ENCODE measurements around the gene PGPEP1.

PGPEP1 gene

GRCh38 chr19:18340190-18340989, at the start of gene PGPEP1:
Gene PGPEP1, plus strand, starts transcription at chr19:18340598. Its CDS starts 84 bp downstream, at chr19:18340682.
- peak in 1 of 2 donors; percentile 62 for DNase-seq (ENCODE audit: low read depth in 2 of 2)

- no peak for DNase-seq (ENCODE audit: low read depth in 2 of 2)
Observed at GRCh38 chr19:18291019-18291524, 49.3 kb upstream of the PGPEP1 start.

- peak; percentile 75 to 87 for DNase-seq (ENCODE audit: low read depth in 2 of 2)
Observed at GRCh38 chr19:18291590-18292461, 48.6 kb upstream of the PGPEP1 start.

- no peak for DNase-seq (ENCODE audit: low read depth in 2 of 2)
Observed at GRCh38 chr19:18292462-18292809, 48.0 kb upstream of the PGPEP1 start.

GRCh38 chr19:18292810-18293641, 47.4 kb upstream of the PGPEP1 start:
- DNase-seq (ENCODE audit: low read depth in 2 of 2), result no peak

- no peak for DNase-seq (ENCODE audit: low read depth in 2 of 2)
Observed at GRCh38 chr19:18293642-18294466, 46.5 kb upstream of the PGPEP1 start.

- DNase-seq (ENCODE audit: low read depth in 2 of 2), result peak; percentile 91 to 93
Observed at GRCh38 chr19:18294467-18294864, 45.9 kb upstream of the PGPEP1 start.

GRCh38 chr19:18295034-18295451, 45.4 kb upstream of the PGPEP1 start:
- no peak for DNase-seq (ENCODE audit: low read depth in 2 of 2)

GRCh38 chr19:18297308-18297707, 43.1 kb upstream of the PGPEP1 start:
- DNase-seq (ENCODE audit: low read depth in 2 of 2), result no peak

GRCh38 chr19:18298601-18299000, 41.8 kb upstream of the PGPEP1 start:
- DNase-seq (ENCODE audit: low read depth in 2 of 2), result no peak

- DNase-seq (ENCODE audit: low read depth in 2 of 2), result no peak
Observed at GRCh38 chr19:18299654-18300053, 40.7 kb upstream of the PGPEP1 start.

GRCh38 chr19:18300930-18301717, 39.3 kb upstream of the PGPEP1 start:
- DNase-seq (ENCODE audit: low read depth in 2 of 2), result no peak

- DNase-seq (ENCODE audit: low read depth in 2 of 2), result no peak
Observed at GRCh38 chr19:18301718-18302111, 38.7 kb upstream of the PGPEP1 start.

GRCh38 chr19:18304208-18304457, 36.3 kb upstream of the PGPEP1 start:
- no peak for DNase-seq (ENCODE audit: low read depth in 2 of 2)

GRCh38 chr19:18304458-18305310, 35.7 kb upstream of the PGPEP1 start:
- peak; percentile 84 to 89 for DNase-seq (ENCODE audit: low read depth in 2 of 2)

GRCh38 chr19:18306209-18306887, 34.0 kb upstream of the PGPEP1 start:
- no peak for DNase-seq (ENCODE audit: low read depth in 2 of 2)

GRCh38 chr19:18306888-18307260, 33.5 kb upstream of the PGPEP1 start:
- no peak for DNase-seq (ENCODE audit: low read depth in 2 of 2)

GRCh38 chr19:18307271-18307681, 33.1 kb upstream of the PGPEP1 start:
- DNase-seq (ENCODE audit: low read depth in 2 of 2), result no peak

All from stimulated activated CD8-positive, alpha-beta memory T cell treated with anti-CD3 and anti-CD28 coated beads, Interleukin-7, amount 100 ng/mL, for 4 hours (primary cell).